GM21515 (cell line): ENCODE results near the gene PLEKHG3.

ENCODE experiments used
- ATAC-seq: cut with Tn5 transposase; IDR thresholded peaks from one replicate; pipeline ENCODE4 v1.9.1; 2021; ENCODE audit not compliant: unreplicated experiment

PLEKHG3 gene

GRCh38 chr14:64706119-64706592, 1.9 kb downstream of the PLEKHG3 start:
- ATAC-seq = no peak

GRCh38 chr14:64706593-64707193, 2.5 kb downstream of the PLEKHG3 start:
- ATAC-seq = no peak

GRCh38 chr14:64707661-64708060, 3.4 kb downstream of the PLEKHG3 start:
- no peak for ATAC-seq

- no peak for ATAC-seq
Measured at GRCh38 chr14:64708148-64709004, 4.2 kb downstream of the PLEKHG3 start.

- ATAC-seq = no peak
Measured at GRCh38 chr14:64709126-64709525, 4.9 kb downstream of the PLEKHG3 start.

- ATAC-seq = no peak
Measured at GRCh38 chr14:64711039-64711438, 6.8 kb downstream of the PLEKHG3 start.

GRCh38 chr14:64713677-64714076, 9.5 kb downstream of the PLEKHG3 start:
- no peak for ATAC-seq

- ATAC-seq = no peak
Measured at GRCh38 chr14:64714432-64715025, 10.3 kb downstream of the PLEKHG3 start.

GRCh38 chr14:64715146-64715627, 11.0 kb downstream of the PLEKHG3 start:
- no peak for ATAC-seq

GRCh38 chr14:64715628-64716412, 11.6 kb downstream of the PLEKHG3 start:
- ATAC-seq = no peak

GRCh38 chr14:64717870-64718269, 13.6 kb downstream of the PLEKHG3 start:
- no peak for ATAC-seq

- ATAC-seq = no peak
Measured at GRCh38 chr14:64718762-64719161, 14.5 kb downstream of the PLEKHG3 start.

GRCh38 chr14:64719601-64720000, 15.4 kb downstream of the PLEKHG3 start:
- ATAC-seq = no peak

GRCh38 chr14:64720131-64720576, 15.9 kb downstream of the PLEKHG3 start:
- no peak for ATAC-seq

- no peak for ATAC-seq
Measured at GRCh38 chr14:64721391-64721791, 17.2 kb downstream of the PLEKHG3 start.

GRCh38 chr14:64721899-64722298, 17.7 kb downstream of the PLEKHG3 start:
- ATAC-seq = no peak

- no peak for ATAC-seq
Measured at GRCh38 chr14:64722842-64723447, 18.7 kb downstream of the PLEKHG3 start.

GRCh38 chr14:64723691-64724577, 19.7 kb downstream of the PLEKHG3 start:
- ATAC-seq = no peak

- ATAC-seq = no peak
Measured at GRCh38 chr14:64724578-64724930, 20.3 kb downstream of the PLEKHG3 start.
